Glomerular endothelial cell (primary cell): ENCODE data around the gene NAV1. TPM values are rescaled to one million over a fixed set of nuclear protein-coding genes. Genes with fewer than 3 reads are reported as not detected.
"Not testable (repeated sequence)": the region's sequence is repeated elsewhere in the genome, so short reads cannot be mapped to it uniquely, and the experiment has no call there.

Experiments used
- DNase-seq: peaks from one replicate; pipeline ENCODE4 v3.0.0-alpha.2; 2011; ENCODE audit warnings: low read depth, low spot score; ENCODE audit errors: extremely low read depth
- total RNA-seq: library from RNA; depleted of rRNA; stranded (reverse); fragments of >200 nt; gene quantifications from 2 replicates; pipeline ENCODE4 v1.2.3, GENCODE V29; 2015

NAV1 gene
- total RNA-seq, 1 donor from 2014 or later = 145 TPM

DNA sequence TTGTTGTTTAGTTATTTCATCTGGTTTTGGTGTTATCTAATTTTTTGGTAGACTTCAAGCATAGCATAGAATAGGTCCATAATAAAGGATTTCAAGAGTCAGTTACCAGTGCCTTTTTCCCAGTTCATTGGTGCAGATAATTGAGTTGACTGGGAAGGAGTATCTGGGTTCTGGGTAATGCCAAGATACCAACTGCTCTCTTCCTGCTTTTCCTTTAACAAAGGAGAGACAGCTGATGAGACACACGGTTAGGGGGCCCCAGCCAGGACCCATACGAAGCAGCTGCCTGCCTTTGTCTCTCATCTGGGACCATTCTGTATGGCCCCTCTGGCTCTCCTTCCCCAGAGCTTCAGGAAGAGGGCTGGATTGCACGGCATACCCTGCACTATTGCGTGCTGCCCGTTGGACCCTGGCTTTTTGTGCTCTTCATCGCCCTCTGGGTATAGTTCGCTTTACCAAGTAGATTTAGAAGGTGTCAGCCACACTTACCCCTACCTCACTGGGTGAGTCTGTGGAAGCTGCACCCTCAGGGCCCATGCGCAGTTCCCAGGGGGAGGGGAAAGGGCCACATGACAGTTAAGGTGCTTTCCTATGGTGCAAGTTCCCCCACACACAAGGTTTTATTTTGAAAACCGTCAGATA lies 7.0 kb downstream of the NAV1 start:
- DNase-seq = no peak

DNA sequence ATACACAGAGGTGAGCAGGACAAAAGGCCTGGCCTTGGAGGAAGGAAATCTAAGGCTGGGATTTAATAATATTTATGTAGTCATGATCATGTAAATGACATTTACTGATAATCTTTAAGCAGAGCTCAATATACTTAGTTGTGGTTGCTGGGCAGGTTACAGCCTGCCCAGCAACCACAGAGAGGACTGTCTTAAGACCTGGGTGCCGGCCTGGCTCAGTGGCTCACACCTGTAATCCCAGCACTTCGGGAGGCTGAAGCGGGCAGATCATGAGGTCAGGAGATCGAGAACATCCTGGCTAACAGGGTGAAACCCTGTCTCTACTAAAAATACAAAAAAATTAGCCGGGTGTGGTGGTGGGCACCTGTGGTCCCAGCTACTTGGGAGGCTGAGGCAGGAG lies 10.6 kb downstream of the NAV1 start:
- DNase-seq = not testable (repeated sequence)

DNA sequence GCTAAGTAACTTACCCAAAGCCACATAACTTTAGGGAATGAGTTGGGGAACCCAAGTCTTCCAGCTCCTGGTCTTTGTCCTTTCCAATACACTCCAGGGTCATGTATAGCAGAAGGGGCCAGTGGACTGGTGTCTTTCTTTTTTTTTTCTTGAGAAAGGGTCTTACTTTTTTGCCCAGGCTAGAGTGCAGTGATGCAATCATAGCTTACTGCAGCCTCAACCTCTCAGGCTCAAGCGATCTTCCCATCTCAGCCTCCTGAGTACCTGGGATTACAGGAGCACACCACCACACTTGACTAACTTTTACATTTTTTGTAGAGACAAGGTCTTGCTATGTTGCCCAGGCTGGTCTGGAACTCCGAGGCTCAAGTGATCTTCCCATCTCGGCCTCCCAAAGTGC lies 12.2 kb downstream of the NAV1 start:
- DNase-seq = no peak

DNA sequence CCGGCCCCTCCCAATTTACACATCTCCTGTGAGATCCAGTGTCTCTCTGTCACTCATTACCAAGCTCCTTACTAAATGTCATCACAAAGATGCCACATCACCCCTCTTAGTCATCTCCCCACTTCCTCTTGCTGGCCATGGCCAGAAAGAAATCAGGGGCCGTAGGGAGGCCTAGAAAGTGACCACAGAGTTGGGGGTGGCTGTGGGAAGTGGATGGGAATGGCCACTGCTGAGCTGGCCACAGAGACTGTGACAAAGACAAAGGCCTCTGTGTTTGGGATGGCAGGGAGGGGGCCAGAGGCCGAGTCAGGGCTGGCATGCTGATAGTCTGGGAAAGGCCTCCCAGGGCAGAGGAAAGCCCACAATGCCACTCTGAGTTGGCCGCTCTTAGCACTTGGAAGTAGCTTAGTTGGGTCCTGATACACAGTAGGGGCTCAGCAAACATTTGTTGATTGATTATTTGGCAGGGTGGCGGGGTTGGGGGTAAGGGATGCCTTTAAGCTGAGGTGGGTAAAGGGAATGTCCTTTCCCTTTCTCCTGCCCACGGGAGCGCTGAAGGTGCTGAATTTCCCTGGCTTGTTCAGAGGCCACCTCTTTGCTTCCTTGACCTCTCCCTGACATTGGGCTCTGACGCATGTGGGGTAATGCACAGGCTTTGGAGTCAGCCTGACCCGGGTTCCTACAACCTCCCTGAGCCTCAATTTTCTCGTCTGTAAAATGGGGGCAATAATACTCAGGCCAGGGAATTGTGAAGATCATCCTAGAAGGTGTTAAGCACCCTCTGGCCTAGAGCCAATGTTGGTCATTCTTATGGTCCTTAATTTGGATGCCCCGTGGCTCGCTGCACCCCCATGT lies 13.2 kb downstream of the NAV1 start:
- DNase-seq = no peak

DNA sequence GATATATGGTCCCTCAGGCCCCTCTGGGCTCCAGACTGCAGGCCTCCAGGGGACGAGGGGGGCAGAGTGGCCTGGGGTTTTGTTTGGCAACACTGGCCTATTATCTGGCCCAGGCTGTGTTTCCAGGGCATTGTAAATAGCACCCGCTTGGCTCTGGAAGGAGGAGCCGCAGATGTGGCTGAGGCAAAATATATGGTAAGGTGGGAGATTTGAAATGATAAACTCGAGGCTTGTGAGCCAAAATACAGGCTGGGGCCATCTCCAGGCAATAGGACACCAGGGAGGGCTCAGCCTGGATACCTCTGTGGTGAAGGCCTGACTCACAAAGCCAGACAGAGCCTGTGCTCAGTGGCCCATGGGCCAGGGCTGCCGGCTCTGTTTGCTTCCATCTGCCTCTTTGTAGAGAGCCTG lies 14.0 kb downstream of the NAV1 start:
- no peak for DNase-seq

DNA sequence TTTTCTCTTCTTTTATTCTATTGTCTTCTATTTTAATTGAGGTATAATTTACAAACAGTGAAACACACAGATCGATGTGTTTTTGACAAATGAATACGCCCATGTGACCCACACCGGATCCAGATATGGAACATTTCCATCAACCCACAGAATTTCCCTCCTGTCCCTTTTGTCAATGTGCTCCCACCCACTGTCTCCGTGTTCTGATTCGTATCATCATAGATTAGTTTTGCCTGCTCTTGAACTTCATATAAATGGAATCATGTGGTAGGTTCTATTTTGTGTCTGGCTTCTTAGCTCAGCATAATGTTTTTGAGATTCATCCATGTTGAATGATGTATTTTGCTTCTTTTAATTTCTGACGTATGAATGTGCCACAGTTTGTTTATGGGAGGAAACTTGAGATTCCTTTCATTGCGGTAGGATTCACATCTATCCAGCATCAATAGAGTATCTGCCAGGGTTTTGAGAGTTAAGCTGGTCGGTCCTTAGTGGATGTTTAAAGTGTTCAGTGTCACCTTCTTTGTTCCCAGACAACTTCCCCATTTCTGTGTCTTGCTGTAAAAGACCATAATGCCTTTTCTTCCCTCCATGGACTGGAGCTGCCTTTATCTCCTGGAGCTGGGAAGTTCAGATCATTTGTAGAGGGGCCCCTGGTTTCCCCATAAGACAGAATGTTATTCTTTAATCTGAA lies 14.7 kb downstream of the NAV1 start:
- no peak for DNase-seq

DNA sequence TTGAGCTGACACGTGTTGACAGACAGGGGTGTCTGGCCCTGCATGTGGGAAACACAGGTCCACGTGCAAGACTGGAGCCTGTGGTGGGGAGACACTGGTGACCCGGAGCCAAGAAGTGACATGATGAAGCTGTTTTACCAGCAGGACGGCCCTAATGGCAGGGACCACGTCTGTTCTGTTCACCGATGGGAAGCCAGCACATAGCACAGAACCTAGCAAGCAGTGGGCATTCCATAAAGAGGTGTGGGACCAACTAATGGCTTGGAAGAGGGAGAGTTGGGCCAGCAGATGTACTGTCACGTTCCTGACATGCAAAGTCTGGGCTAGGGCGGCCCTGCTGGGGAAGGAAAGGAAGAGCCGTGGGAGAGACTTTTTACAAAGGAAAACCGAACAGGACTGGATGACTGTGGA lies 15.3 kb downstream of the NAV1 start:
- DNase-seq = no peak

DNA sequence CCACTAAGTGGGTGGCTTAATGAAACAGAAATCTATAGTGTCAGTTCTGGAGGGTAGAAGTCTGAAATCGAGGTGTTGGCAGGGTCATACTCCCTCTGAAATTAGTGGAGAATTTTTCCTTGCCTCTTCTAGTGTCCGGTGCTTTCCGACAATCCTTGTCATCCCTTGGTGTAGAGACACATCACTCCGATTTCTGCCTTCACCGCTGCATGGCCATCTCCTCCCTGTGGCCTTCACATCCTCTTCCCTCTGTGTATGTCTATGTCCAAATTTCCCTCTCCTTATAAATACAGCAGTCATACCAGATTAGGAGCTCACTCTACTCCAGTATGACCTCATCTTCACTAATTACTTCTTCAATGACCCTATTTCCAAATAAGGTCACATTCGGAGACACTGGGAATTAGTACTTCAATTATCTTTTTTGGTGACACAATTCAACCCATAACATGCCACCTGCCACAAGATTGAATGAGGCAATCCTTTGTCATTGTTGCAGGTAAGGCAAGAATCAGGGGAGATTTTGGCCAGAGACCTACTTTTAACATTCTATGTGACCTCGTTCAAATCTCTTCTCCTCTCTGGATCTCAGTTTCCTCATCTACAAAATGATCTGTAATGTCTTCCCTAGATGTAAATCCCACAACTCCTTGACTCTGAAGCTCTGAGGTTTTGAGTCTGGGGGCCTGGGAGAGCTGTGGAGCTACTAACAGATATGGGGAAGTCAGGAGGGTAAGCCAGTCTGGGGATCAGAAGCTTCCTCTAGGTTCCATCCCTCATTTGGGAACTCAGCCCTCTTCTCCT lies 16.1 kb downstream of the NAV1 start:
- DNase-seq = no peak

DNA sequence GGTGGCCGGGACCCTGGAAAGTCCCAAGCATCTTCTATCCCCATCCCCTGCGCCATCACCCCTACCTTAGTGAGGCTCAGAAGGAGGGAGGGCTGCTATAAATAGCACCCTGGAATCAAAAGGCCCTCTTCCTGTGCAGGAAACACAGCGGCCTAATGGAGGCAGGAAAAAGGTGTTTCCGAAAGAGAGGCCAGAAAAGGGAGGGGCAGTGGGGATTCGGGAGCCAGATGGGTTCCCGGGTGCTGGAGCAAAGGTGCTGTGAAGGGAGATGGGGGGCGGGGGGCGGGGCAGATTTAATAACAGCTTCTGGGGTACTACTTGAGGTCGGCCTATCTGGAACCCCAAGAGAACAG lies 16.6 kb downstream of the NAV1 start:
- DNase-seq = no peak

DNA sequence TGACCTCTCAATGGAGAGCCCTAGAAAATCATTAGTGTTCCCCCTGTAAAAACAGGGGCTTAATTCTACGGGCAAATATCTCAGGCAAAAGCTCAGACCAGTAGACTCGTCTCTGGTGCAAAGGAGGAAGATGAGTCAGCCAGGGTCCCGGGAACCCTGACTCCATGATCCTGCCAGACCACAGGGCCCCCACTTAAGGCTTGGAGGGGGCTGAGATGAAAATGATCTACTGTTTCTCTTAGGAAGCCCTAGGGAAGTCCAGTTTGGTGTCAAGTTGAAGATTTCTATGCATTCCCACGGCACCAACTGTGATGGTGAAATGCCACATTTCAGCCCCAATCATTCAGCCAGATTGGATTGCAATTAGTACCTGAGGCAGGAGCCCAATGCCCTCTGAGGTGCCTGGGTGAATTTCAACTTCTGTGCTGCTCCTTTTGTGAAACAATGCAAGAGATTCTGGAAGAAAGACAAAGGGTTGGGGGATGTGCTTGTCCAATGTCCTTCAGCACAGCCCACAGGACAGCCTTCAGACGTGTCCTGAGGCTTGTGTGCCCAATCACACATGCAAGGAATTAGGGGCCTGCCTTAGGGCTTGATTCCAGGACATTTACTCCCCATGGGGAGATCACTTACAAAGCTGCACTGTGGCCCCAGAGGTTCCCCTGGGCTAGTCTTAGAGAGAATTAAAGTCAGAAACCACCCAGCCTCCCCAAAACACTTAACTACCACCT lies 18.1 kb downstream of the NAV1 start:
- no peak for DNase-seq

DNA sequence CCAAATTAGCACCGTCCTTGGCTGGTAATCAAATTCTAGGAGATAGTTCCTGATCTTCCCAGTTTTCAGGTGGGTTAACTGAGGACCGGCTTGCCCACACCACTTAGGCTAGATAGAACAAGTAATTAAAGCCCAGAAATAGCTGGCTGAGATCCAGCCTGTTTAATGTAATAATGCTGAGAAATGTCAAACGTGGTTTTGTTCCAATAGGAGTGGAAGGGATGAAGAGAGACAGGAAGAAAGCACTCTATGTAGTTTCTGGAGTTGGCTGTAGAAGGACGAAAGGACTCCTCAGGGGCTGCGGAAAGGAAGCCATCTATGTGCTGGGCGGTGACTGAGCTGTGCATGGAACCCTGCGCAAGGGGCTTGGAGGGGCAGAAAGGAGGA lies 18.6 kb downstream of the NAV1 start:
- no peak for DNase-seq

DNA sequence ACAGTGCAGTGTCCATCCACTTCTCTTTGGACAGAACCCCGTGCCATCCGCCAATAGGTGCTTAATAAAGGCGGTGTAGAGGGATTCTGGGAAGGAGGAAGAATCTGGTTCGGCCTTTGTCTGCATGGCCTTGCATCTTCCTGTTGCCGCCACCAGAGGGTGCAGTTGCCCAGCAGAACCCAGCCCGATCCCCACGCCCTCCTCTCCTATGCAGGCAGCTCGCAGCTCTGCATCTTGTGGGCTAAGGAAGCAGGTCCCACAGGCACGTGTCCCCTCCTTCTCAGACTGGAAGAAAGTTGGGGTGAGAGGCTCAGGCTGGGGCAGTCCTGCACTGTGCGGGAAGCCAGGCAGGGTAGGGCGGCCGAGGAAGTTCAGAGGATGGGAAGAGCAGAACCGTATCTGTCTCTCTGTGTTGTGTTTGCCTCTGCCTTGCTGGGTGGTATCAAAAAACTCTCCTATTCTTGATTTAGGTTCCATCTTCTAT lies 20.8 kb downstream of the NAV1 start:
- DNase-seq = no peak

DNA sequence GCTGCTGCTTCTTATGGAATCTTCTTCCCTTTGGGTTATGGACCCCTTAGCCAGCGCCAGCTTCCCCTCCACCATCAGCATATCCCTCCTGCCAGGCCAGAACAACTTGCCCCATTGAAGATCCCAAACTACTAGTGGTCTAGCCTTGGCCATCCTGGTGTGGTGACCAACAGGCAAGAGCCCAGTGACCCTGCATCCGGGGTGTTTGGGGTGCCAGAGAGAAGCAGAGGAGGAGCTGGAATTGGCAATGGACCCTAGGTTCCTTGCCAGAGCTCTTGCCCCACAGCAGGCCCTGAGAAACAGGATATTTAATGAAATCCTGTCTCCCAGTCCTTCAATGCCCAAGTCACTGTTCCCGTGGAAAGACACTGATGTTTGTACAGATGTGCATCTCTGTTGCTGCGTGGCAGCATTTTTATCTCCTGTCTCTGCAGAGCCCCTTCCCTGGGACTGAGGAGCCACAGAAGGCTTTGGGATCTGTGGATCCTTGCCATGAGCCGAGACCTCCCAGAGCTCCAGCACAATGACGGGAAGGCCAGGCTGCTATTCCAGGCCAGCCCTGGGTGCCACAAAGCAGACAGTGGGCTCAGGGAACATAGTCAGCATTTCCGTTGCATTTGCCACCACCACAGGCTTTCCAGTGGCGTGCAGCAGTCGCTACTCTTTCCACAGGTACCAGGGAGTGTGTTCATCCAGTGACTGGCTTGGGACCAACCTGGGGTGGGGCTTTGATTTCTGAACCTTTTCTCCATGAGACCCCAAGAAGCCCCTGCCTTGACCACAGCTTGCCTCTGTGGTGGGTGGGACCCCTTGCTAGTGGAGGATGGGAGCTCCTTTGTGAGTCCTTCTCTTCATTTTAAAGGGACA lies 21.6 kb downstream of the NAV1 start:
- DNase-seq = no peak

DNA sequence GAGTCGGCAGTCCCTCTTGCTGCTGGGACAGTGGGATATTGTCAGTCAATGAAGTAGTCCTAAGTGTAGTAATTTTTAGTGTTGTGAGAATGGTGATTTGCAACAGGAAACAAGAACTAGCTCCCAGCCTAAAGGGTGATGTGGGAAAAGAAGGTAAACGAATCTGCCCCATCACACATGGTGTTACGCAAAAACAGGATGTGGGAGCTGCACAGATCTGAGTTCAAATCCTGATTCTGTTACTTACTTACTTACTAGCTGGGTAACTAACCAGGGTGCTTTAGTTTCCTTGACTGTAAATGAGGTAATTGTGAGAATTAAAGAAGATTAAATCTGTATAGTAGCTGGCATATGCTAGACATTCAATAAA lies 22.3 kb downstream of the NAV1 start:
- DNase-seq = no peak

DNA sequence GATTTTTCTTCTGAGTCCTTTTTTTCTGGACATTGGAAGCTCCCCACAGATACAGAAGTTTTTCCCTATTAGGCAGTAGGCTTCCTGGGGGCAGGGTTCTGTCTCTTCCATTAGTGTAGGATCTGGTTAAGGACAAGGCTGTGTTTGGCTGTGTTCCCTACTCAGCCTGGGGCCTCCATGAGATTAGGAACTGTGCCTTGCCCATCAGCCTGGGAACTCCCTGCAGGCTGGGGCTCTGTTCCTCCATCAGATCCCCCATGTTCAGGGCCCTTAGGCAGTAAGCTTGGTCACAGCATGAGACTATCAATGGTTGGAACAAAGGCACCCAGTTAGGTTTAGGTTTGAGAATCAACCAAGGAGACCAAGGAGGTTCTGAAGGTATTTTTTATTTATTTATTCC lies 22.7 kb downstream of the NAV1 start:
- DNase-seq = no peak

DNA sequence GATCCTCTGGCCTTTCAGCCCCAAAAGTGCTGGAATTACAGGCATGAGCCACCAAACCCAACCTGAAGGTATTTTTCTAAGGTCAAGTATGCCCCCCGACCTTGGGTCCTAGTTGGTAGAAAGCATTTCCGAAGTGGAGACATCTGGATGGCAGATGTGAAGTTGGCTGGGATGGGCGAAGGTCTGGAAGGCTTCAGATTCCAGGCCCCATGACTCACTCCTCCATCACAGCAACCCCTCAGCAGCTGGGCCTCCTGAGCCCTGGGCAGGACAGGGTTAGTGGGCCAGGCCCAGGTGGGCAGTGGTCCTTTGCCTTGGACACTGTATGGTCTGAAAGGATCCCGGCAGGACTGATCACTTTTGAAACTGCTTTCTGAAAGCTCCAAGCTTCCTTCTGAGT lies 23.3 kb downstream of the NAV1 start:
- DNase-seq = no peak

DNA sequence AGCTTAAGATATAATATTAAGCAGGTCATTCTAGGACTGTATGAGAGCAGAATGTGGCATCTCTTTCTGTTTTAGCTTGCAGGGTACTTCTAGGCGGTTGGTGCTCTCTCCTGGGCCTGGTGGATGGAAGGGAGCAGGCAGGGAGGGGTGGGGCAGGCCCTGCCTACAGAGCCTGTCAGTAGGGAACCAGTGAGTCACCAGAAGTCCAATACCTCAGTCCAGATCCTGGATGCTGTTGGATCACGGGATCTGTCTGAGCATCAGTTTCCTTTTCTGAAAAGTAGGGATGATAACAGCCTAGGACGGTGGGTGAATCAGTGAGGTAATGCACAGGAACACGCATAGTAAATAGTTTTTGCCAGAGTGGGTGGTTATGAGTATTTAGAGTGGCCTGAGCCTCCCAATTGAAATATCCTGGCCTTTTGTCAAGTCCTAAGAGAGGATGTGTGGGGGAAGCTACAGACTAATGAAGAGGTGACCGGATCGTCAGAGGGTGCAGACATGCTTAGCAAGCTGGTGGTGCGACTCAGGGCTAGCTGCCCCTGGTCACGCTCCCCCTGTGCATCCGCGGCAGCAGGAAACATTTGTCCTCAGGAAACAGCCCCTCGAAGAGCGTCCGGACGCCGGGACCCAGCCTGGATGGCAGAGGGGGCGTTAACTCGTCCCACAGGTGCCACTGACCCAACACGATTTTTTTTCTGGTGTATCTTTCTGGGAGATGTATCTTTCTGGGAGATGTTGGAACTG lies 23.9 kb downstream of the NAV1 start:
- no peak for DNase-seq

DNA sequence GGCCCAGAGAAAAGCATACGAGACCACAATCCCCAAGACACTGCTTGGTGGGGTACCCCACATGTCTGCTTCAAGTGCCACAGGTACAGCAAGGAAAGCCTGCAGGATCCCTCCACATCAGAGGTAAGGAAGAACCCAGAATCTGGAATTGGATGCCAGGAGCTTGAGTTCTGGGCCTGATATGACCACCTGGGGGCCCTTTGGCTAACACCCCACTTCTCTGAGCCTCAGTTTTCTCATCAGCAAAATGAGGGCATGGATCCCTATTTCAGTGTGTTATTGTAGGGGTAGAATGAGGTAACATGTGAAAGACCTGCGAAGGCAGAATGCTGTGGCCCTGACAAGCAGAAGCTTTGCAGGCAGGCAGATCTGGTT lies 24.5 kb downstream of the NAV1 start:
- no peak for DNase-seq

DNA sequence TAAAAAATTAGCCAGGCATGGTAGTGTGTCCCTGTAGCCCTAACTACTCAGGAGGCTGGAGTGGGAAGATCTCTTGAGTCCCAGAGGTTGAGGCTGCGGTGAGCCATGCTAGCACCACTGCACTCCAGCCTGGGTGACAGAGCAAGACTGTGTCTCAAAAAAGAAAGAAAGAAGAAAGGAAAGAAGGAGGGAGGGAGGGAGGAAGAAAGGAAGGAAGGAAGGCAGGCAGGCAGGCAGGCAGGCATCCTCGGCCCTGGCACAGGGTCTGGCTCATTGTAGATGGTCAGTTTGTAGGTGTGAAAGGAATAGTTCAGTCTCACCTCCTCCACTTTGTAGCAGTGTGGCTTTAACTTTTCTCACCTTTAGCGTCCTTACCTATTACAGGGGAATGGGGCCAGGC lies 25.0 kb downstream of the NAV1 start:
- DNase-seq = no peak
